Measurements from ENCODE around the gene STK33. TPM values are rescaled to one million over a fixed set of nuclear protein-coding genes. Genes with fewer than 3 reads are reported as not detected.

Gene STK33
- total RNA-seq, 1 experiment from 2014 or later, result 19.5 TPM

DNA sequence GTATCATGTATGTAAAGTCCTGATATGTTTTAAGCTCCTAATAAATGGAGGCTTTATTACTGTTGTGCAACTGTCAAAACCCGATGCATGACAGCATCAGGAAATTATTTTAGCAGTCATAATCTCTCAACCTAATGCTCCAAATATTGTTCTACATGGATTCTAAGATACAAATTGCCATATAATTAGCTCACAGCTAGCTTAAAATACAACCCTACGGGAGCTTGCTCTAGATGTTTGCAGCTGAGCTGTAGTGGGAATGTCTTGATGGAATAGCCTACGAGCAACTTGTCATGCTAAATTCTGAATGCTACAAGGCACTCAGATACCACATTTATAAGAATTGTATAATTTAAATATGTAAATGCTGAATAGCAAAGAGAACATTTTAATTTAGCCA lies 109.8 kb downstream of the STK33 start:
- H2AFZ ChIP-seq (ENCODE audit: low read length), result no peak overlapping the region
- H3K4me1 Mint-ChIP-seq, result peaks cover 8% of the 10 kb centered on the region in 2 experiments
- H3K56ac ChIP-seq (ENCODE audit: insufficient read length, low read depth, low read length), result no peak overlapping the region
- no peak overlapping the region for H3K27ac Mint-ChIP-seq
- no peak overlapping the region for H2AK5ac ChIP-seq (ENCODE audit: insufficient read length, low read length)
- H3K23ac ChIP-seq (ENCODE audit: insufficient read length, low read depth, low read length), result no peak overlapping the region
- no peaks in the 10 kb centered on the region for H3K27me3 ChIP-seq (ENCODE audit: insufficient read depth, low read length)
- DNase-seq, result no peak
- no peak overlapping the region for H3K4me3 Mint-ChIP-seq
- no peak overlapping the region for H3K9ac ChIP-seq (ENCODE audit: extremely low read depth, insufficient read length, low read length)
- TF ChIP-seq, protein P1, sequence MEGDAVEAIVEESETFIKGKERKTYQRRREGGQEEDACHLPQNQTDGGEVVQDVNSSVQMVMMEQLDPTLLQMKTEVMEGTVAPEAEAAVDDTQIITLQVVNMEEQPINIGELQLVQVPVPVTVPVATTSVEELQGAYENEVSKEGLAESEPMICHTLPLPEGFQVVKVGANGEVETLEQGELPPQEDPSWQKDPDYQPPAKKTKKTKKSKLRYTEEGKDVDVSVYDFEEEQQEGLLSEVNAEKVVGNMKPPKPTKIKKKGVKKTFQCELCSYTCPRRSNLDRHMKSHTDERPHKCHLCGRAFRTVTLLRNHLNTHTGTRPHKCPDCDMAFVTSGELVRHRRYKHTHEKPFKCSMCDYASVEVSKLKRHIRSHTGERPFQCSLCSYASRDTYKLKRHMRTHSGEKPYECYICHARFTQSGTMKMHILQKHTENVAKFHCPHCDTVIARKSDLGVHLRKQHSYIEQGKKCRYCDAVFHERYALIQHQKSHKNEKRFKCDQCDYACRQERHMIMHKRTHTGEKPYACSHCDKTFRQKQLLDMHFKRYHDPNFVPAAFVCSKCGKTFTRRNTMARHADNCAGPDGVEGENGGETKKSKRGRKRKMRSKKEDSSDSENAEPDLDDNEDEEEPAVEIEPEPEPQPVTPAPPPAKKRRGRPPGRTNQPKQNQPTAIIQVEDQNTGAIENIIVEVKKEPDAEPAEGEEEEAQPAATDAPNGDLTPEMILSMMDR (conservative IDR thresholded peaks at IDR 0.05), result no peak
- H3T11ph ChIP-seq (ENCODE audit: low read length), result no peak overlapping the region
- H4K20me1 ChIP-seq (ENCODE audit: control insufficient read depth, insufficient read depth, insufficient read length), result no peaks in the 10 kb centered on the region
- H4K8ac ChIP-seq (replicated peaks; ENCODE audit: insufficient read length, low read depth, low read length), result no peak overlapping the region
- no peak overlapping the region for H2BK15ac ChIP-seq (ENCODE audit: low read depth, low read length)
- no peak overlapping the region for H2BK120ac ChIP-seq (ENCODE audit: low read depth, low read length, poor library complexity, severe bottlenecking)
- H4K5ac ChIP-seq (ENCODE audit: insufficient read length, low read depth, low read length), result no peak overlapping the region
- no peak overlapping the region for H3K27ac ChIP-seq (ENCODE audit: insufficient read length, low read depth, low read length)
- H3K9me3 ChIP-seq (ENCODE audit: control insufficient read depth, low read depth, low read length), result no peaks in the 10 kb centered on the region
- H3K14ac ChIP-seq (ENCODE audit: insufficient read depth, low read length), result no peak overlapping the region
- no peak overlapping the region for H3K4ac ChIP-seq (ENCODE audit: low read depth, low read length)
- no peak overlapping the region for H2BK12ac ChIP-seq (ENCODE audit: insufficient read length, low read depth, low read length)
- no peak overlapping the region for H2BK5ac ChIP-seq (ENCODE audit: insufficient read length, low read length)
- H3K4me1 ChIP-seq (ENCODE audit: insufficient read depth, low read length), result no peaks in the 10 kb centered on the region
- no peaks in the 10 kb centered on the region for H3K79me1 ChIP-seq (ENCODE audit: insufficient read depth, low read depth, low read length, poor library complexity, severe bottlenecking)
- no peaks in the 10 kb centered on the region for H3K27me3 Mint-ChIP-seq (ENCODE audit: low read depth)
- H2BK20ac ChIP-seq (ENCODE audit: low read depth, low read length, poor library complexity, severe bottlenecking), result no peak overlapping the region
- no peak overlapping the region for H3K4me2 ChIP-seq (ENCODE audit: insufficient read depth, insufficient read length, low read length)
- no peak overlapping the region for H3K18ac ChIP-seq (ENCODE audit: insufficient read length, low read depth, low read length)
- no peaks in the 10 kb centered on the region for H3K79me2 ChIP-seq (ENCODE audit: insufficient read depth, low read length)
- H3K23me2 ChIP-seq (ENCODE audit: insufficient read length, low read depth, low read length, poor library complexity, severe bottlenecking), result no peaks in the 10 kb centered on the region
- WGBS (ENCODE audit: extremely low coverage, insufficient read length, low lambda C conversion rate), result no CpG with 5 or more reads among the region's 3 CpGs
- H4K91ac ChIP-seq (ENCODE audit: insufficient read length, low read depth, low read length), result no peak overlapping the region
- peaks cover 4% of the 10 kb centered on the region in 2 experiments for H3K9me3 Mint-ChIP-seq
- peaks cover 0 to 10% (median 7%) of the 10 kb centered on the region in 3 experiments; a peak in 5 of 7 replicates for H3K36me3 Mint-ChIP-seq (ENCODE audit: insufficient read depth in 1 of 3, low read depth in 3 of 3)

All from H9 (cell line).